ENCODE data around the gene ZNF644. TPM values are rescaled to one million over a fixed set of nuclear protein-coding genes. Genes with fewer than 3 reads are reported as not detected.

Gene ZNF644
- total RNA-seq, 1 donor from 2014 or later: 68.8 TPM

DNA sequence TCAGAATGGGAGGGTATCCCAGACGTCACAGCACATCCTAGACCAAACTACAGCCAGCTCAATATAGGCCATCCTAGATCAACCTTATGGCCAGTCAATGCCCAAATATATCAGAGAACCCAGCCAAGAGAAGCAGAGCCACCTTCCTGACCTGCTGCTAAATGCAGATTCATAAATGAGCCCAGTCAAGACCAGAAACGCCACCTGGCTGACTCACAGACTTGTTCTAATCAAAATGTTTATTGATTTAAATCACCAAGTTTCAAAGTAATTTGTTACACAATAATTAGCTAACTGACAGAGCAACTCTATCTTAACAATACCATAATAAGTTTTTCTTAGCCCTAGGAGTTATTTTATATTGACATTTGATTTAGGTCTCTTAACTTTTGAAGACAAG, 28.6 kb downstream of the ZNF644 start:
- DNase-seq (ENCODE audit: low read depth, low spot score): no peak
- Mint-ChIP-seq H3K9me3 (peaks cover 18% of the 10 kb centered on the region), H3K4me3 (no peak overlapping the region), H3K4me1 (no peaks in the 10 kb centered on the region), H3K36me3 (ENCODE audit: low read depth) (peaks cover 87% of the 10 kb centered on the region), H3K27ac (ENCODE audit: unreplicated experiment) (no peak overlapping the region), H3K27me3 (ENCODE audit: low read depth) (no peaks in the 10 kb centered on the region)
- TF ChIP-seq, protein P1, sequence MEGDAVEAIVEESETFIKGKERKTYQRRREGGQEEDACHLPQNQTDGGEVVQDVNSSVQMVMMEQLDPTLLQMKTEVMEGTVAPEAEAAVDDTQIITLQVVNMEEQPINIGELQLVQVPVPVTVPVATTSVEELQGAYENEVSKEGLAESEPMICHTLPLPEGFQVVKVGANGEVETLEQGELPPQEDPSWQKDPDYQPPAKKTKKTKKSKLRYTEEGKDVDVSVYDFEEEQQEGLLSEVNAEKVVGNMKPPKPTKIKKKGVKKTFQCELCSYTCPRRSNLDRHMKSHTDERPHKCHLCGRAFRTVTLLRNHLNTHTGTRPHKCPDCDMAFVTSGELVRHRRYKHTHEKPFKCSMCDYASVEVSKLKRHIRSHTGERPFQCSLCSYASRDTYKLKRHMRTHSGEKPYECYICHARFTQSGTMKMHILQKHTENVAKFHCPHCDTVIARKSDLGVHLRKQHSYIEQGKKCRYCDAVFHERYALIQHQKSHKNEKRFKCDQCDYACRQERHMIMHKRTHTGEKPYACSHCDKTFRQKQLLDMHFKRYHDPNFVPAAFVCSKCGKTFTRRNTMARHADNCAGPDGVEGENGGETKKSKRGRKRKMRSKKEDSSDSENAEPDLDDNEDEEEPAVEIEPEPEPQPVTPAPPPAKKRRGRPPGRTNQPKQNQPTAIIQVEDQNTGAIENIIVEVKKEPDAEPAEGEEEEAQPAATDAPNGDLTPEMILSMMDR (conservative IDR thresholded peaks at IDR 0.05): no peak

DNA sequence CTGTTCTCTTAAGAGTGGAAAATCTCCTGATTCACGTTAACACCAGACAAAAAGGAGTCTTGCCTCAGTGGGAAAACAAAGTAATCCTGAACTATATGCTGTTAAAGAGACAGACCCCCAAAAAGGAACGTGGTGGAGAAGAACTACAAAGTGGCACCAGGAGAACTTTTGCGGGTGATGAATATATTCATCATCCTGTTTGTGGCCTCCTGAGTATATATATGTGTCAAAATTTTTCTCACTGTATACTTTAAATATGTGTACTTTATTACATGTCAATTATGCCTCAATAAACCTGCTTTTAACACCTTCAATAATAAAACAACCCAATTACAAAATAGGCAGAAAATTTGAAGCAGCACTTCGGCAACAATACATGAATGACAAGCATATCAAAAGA, 31.1 kb downstream of the ZNF644 start:
- Mint-ChIP-seq H3K4me3 (no peak overlapping the region), H3K36me3 (ENCODE audit: low read depth) (peaks cover 87% of the 10 kb centered on the region), H3K27me3 (ENCODE audit: low read depth) (no peaks in the 10 kb centered on the region), H3K4me1 (peaks cover 5% of the 10 kb centered on the region), H3K9me3 (peaks cover 25% of the 10 kb centered on the region), H3K27ac (ENCODE audit: unreplicated experiment) (no peak overlapping the region)
- TF ChIP-seq, protein P1 (conservative IDR thresholded peaks at IDR 0.05): no peak
- no peak for DNase-seq (ENCODE audit: low read depth, low spot score)

DNA sequence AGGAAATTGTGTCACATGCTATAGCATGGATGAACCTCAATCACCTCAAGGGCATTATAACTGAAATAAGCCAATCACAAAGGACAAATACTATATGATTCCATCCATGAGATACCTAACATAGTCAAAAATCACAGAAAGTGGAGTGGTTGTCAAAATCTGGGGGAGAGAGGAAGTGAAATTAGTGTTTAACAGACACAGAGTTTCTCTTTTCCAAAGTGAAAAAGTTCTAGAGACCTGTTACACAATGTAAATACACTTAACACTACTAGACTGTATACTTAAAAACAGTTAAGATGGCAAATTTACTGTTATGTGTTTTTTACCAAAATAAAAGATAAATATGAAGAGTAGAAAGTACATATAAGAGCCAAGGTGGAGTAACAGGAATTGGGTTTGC, 31.8 kb downstream of the ZNF644 start:
- peaks cover 79% of the 10 kb centered on the region for H3K36me3 Mint-ChIP-seq (ENCODE audit: low read depth)
- H3K4me1 Mint-ChIP-seq: peaks cover 5% of the 10 kb centered on the region
- no peak for DNase-seq (ENCODE audit: low read depth, low spot score)
- no peaks in the 10 kb centered on the region for H3K27me3 Mint-ChIP-seq (ENCODE audit: low read depth)
- H3K4me3 Mint-ChIP-seq: no peak overlapping the region
- H3K27ac Mint-ChIP-seq (ENCODE audit: unreplicated experiment): no peak overlapping the region
- TF ChIP-seq, protein P1 (conservative IDR thresholded peaks at IDR 0.05): no peak
- H3K9me3 Mint-ChIP-seq: peaks cover 28% of the 10 kb centered on the region

DNA sequence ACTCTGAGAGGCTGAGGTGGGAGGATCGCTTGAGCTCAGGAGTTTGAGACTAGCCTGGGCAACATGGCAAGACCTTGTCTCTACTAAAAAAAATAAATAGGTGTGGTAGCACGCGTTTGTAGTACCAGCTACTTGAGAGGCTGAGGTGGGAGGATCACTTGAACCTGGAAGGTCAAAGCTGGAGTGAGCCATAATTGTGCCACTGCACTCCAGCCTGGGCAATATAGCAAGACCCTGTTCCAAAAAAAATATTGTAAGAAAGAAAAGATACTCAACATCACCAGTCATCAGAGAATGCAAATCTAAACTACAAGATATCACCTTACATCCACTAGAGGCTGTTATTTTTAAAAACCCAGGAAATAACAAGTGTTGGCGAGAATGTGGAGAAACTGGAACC, 32.5 kb downstream of the ZNF644 start:
- Mint-ChIP-seq H3K36me3 (ENCODE audit: low read depth) (peaks cover 72% of the 10 kb centered on the region), H3K4me1 (peaks cover 5% of the 10 kb centered on the region), H3K9me3 (peaks cover 28% of the 10 kb centered on the region), H3K27me3 (ENCODE audit: low read depth) (no peaks in the 10 kb centered on the region), H3K4me3 (no peak overlapping the region), H3K27ac (ENCODE audit: unreplicated experiment) (no peak overlapping the region)
- TF ChIP-seq, protein P1 (conservative IDR thresholded peaks at IDR 0.05): no peak
- DNase-seq (ENCODE audit: low read depth, low spot score): no peak

DNA sequence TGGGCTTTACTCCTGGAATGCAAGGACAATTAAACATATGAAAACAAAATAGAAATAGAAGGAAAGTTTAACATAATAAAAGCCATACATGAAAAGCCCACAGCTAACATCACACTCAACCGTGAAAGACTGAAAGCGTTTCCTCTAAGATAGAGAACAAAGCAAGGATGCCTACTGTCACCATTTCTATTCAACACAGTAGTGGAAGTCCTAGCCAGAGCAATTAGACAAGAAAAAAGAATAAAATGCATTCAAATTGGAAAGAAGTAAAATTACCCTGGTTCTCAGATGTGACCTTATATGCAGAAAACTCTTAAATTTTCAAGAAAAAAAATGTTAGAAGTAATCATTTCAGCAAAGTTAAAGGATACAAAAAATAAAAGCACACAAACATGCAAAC, 34.0 kb downstream of the ZNF644 start:
- TF ChIP-seq, protein P1 (conservative IDR thresholded peaks at IDR 0.05): no peak
- peaks cover 28% of the 10 kb centered on the region for H3K9me3 Mint-ChIP-seq
- no peak overlapping the region for H3K27ac Mint-ChIP-seq (ENCODE audit: unreplicated experiment)
- H3K4me3 Mint-ChIP-seq: no peak overlapping the region
- H3K4me1 Mint-ChIP-seq: peaks cover 5% of the 10 kb centered on the region
- H3K36me3 Mint-ChIP-seq (ENCODE audit: low read depth): peaks cover 72% of the 10 kb centered on the region
- H3K27me3 Mint-ChIP-seq (ENCODE audit: low read depth): no peaks in the 10 kb centered on the region
- no peak for DNase-seq (ENCODE audit: low read depth, low spot score)

DNA sequence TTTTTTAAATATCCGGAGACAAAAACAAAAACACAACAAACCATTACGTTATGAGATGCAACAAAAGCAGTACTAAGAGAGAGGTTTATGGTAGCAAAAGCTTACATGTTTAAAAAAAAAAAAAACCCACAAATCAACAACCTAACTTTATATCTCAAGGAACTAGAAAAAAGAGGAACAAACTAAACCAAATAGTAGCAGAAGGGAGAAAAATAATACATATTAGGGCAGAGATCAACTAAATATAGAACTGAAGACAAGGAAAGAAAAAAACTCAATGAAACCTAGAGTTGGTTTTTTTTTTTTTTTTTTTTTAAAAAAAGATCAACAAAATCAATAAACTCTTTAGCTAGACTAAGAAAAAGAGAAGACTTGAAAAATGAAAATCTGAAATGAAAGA, 34.9 kb downstream of the ZNF644 start:
- no peak for DNase-seq (ENCODE audit: low read depth, low spot score)
- Mint-ChIP-seq H3K4me1 (peaks cover 5% of the 10 kb centered on the region), H3K27ac (ENCODE audit: unreplicated experiment) (no peak overlapping the region), H3K4me3 (no peak overlapping the region), H3K27me3 (ENCODE audit: low read depth) (no peaks in the 10 kb centered on the region), H3K9me3 (peaks cover 28% of the 10 kb centered on the region), H3K36me3 (ENCODE audit: low read depth) (peaks cover 69% of the 10 kb centered on the region)
- TF ChIP-seq, protein P1 (conservative IDR thresholded peaks at IDR 0.05): no peak
